HepG2 (cell line): ENCODE results near the gene SUOX. TPM values are rescaled to one million over a fixed set of nuclear protein-coding genes. Genes with fewer than 3 reads are reported as not detected.

Source experiments
- AKAP8 ChIP-seq: sonication (generic); formaldehyde crosslinking; IDR thresholded peaks from 2 replicates; pipeline ENCODE4 v1.5.1; 2020; ENCODE audit warnings: mild to moderate bottlenecking, missing genetic modification reagents
- CCAR2 ChIP-seq: fragments of 200-400 bp; formaldehyde crosslinking; optimal IDR thresholded peaks from 2 replicates; pipeline ENCODE3; 2018; ENCODE audit warnings: low read depth, mild to moderate bottlenecking, low read length, moderate library complexity
- HNRNPH1 ChIP-seq: fragments of 200-400 bp; formaldehyde crosslinking; optimal IDR thresholded peaks from 2 replicates; pipeline ENCODE3; 2017; ENCODE audit warnings: mild to moderate bottlenecking, low read depth, low read length
- HNRNPLL ChIP-seq: fragments of 200-400 bp; formaldehyde crosslinking; IDR thresholded peaks from 2 replicates; pipeline ENCODE4 v1.6.1; 2017; ENCODE audit warnings: mild to moderate bottlenecking, low read depth, low read length; ENCODE audit not compliant: poor library complexity, severe bottlenecking
- KDM5B ChIP-seq: sonication (generic); formaldehyde crosslinking; IDR thresholded peaks from 2 replicates; pipeline ENCODE4 v1.4.0; 2020; ENCODE audit warnings: missing genetic modification reagents, mild to moderate bottlenecking, borderline replicate concordance
- MATR3 ChIP-seq: sonication (generic); formaldehyde crosslinking; IDR thresholded peaks from 2 replicates; pipeline ENCODE4 v1.4.0; 2020; ENCODE audit warnings: missing genetic modification reagents
- SP4 ChIP-seq: sonication (generic); formaldehyde crosslinking; IDR thresholded peaks from 2 replicates; pipeline ENCODE4 v1.8.1; 2023; ENCODE audit warnings: mild to moderate bottlenecking, missing genetic modification reagents
- ZNF235 ChIP-seq: sonication (generic); formaldehyde crosslinking; IDR thresholded peaks from 2 replicates; pipeline ENCODE4 v1.8.1; 2023; ENCODE audit warnings: mild to moderate bottlenecking, missing genetic modification reagents, borderline replicate concordance
- ZNF747 ChIP-seq: sonication (generic); formaldehyde crosslinking; IDR thresholded peaks from 2 replicates; pipeline ENCODE4 v1.8.1; 2023; ENCODE audit warnings: missing genetic modification reagents, mild to moderate bottlenecking, borderline replicate concordance
- polyA plus RNA-seq, 8 experiments: library from polyadenylated mRNA; depleted of rRNA in 3 of 8; stranded (reverse) in 7 of 8; unstranded in 1 of 8; fragments of >200 nt; fragmentation: Illumina TruSeq in 4 of 8; extraction: Trizol in 4 of 8; gene quantifications; 2 replicates each; pipeline versions ENCODE4 v1.2.1 to v1.2.3, GENCODE V29; 2011 to 2016; ENCODE audit warnings: low read depth in 4 of 8, missing spikeins in 1 of 8, mixed read lengths in 1 of 8; ENCODE audit not compliant: insufficient read depth in 1 of 8
- total RNA-seq, 5 experiments: library from RNA; depleted of rRNA; stranded (reverse); fragments of >200 nt; fragmentation: Illumina TruSeq; extraction: Trizol; gene quantifications; 2 replicates each; pipeline ENCODE4 v1.2.3, GENCODE V29; 2016; ENCODE audit warnings: low read depth in 1 of 5
- TF ChIP-seq, protein P1 (sequence below): sonication (generic); formaldehyde crosslinking; IDR thresholded peaks from 2 replicates; pipeline ENCODE4 v1.4.0; 2020; ENCODE audit warnings: mild to moderate bottlenecking, missing genetic modification reagents
- TF ChIP-seq, protein P2 (sequence below): sonication (generic); formaldehyde crosslinking; IDR thresholded peaks from 2 replicates; pipeline ENCODE4 v1.4.0; 2020; ENCODE audit warnings: missing genetic modification reagents

The SUOX gene
- total and polyA plus RNA-seq, 2 of the 13 experiments (the other 11 are each of a cell fraction or from before 2014, with no cell fraction given), result 23.9 to 25.9 TPM

DNA sequence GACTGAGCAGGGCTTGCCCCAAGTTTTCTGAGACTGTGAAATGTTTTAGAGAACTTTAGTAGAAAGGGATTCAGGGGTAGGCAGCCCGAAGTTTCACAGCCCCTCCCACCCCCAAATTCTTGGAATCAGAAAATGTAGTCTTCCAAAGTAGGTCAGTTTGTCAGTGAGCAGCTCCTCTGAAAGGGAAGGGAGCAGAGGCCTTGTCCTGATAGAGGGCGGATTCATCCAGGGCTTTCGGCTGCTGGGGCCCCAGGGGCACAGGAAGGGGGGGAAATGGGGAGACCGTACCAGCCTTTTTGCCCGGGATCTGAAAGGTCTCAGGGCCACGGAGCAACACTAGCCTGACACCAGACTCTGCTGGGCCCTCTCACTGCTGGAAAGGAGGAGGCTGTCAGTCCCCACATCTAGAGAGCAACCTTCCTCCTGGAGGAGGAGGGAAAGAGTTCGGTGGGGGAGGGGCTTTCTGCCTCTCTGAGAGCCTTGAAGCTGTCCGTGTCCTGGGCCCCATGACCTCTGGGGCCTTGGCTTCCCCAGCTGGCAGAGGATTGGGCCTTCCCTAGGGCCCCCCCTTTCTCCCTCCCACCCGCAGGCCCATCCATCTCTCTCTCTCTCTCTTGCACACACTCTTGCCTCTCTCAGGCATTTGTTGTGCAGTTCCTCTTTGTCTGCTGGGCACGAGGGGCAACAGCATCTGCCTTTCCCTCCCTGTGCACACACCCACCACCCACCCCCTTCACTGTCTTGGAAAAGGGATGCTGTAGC lies 23.5 kb downstream of the SUOX start, which contains the start of gene IKZF4 (continued):
- TF ChIP-seq, protein P1, sequence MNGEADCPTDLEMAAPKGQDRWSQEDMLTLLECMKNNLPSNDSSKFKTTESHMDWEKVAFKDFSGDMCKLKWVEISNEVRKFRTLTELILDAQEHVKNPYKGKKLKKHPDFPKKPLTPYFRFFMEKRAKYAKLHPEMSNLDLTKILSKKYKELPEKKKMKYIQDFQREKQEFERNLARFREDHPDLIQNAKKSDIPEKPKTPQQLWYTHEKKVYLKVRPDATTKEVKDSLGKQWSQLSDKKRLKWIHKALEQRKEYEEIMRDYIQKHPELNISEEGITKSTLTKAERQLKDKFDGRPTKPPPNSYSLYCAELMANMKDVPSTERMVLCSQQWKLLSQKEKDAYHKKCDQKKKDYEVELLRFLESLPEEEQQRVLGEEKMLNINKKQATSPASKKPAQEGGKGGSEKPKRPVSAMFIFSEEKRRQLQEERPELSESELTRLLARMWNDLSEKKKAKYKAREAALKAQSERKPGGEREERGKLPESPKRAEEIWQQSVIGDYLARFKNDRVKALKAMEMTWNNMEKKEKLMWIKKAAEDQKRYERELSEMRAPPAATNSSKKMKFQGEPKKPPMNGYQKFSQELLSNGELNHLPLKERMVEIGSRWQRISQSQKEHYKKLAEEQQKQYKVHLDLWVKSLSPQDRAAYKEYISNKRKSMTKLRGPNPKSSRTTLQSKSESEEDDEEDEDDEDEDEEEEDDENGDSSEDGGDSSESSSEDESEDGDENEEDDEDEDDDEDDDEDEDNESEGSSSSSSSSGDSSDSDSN, result no peak
- no peak for TF ChIP-seq MATR3 (CRISPR knock-in tag)
- no peak for TF ChIP-seq ZNF235 (CRISPR knock-in tag)
- TF ChIP-seq HNRNPH1, result no peak
- TF ChIP-seq AKAP8 (CRISPR knock-in tag), result no peak
- TF ChIP-seq CCAR2, result no peak
- TF ChIP-seq HNRNPLL, result peak; percentile 4
- no peak for TF ChIP-seq ZNF747
- 0 out of 2 replicates have a peak, but pooled peaks have one; percentile 34 for TF ChIP-seq KDM5B (CRISPR knock-in tag)
- TF ChIP-seq, protein P2, sequence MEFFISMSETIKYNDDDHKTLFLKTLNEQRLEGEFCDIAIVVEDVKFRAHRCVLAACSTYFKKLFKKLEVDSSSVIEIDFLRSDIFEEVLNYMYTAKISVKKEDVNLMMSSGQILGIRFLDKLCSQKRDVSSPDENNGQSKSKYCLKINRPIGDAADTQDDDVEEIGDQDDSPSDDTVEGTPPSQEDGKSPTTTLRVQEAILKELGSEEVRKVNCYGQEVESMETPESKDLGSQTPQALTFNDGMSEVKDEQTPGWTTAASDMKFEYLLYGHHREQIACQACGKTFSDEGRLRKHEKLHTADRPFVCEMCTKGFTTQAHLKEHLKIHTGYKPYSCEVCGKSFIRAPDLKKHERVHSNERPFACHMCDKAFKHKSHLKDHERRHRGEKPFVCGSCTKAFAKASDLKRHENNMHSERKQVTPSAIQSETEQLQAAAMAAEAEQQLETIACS (CRISPR knock-in tag), result no peak
- TF ChIP-seq SP4 (CRISPR knock-in tag), result 0 out of 2 replicates have a peak, but pooled peaks have one; percentile 40
